Activated T-cell treated with anti-CD3 and anti-CD28 coated beads for 24 hours (primary cell): Measurements from ENCODE around the gene GPR39.

ENCODE experiments used
- DNase-seq: peaks from one replicate; pipeline ENCODE4 v3.0.0-alpha.2; 2020; ENCODE audit warnings: low read depth

The GPR39 gene

GRCh38 chr2:132446444-132446843, 29.8 kb downstream of the GPR39 start:
- DNase-seq, result no peak

DNA sequence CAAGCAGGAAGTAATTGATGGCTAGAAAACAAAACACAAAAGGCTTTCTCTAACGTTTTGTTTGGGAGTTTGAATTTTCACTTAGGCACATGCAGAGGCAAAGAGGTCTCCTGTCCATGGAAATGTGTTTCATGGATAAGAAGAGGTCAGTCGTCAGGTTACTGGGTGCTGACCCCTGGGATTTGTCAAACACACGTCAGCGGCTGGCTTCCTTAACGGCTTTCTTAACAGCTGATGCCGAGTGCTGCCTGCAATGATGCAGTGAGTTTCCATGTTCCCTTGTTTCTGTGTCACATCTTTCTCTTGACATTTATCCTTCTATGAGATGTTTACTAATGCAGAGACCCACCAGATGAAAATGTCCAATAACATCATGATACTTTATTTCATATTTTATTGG, 31.7 kb downstream of the GPR39 start:
- no peak for DNase-seq

GRCh38 chr2:132448771-132449170, 32.2 kb downstream of the GPR39 start:
- DNase-seq, result no peak

GRCh38 chr2:132449868-132450267, 33.3 kb downstream of the GPR39 start:
- DNase-seq, result no peak

- no peak for DNase-seq
Observed at GRCh38 chr2:132460781-132461180, 44.2 kb downstream of the GPR39 start.

- DNase-seq, result no peak
Observed at GRCh38 chr2:132462236-132462635, 45.6 kb downstream of the GPR39 start.

GRCh38 chr2:132463719-132464118, 47.1 kb downstream of the GPR39 start:
- no peak for DNase-seq

DNA sequence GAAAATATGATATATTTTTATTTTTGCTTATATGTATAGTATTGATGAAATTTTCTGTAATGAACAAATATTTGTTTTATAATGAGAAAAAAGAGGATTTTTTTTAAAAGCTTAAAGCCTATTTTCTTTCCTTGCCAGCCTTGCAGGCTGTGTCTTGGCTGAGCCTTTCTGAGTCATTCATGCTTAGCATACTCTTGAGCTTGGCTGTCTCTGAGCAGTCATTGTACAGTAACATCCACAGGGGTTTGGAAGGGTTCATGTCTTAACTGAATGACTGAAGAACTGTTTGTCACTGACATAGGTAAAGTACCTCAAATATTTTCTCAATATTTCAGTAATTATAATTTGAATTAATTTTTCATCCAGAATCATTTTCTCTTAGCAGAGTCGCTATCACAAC, 49.3 kb downstream of the GPR39 start:
- DNase-seq, result no peak

- no peak for DNase-seq
Observed at GRCh38 chr2:132466428-132467028, 49.9 kb downstream of the GPR39 start.

DNA sequence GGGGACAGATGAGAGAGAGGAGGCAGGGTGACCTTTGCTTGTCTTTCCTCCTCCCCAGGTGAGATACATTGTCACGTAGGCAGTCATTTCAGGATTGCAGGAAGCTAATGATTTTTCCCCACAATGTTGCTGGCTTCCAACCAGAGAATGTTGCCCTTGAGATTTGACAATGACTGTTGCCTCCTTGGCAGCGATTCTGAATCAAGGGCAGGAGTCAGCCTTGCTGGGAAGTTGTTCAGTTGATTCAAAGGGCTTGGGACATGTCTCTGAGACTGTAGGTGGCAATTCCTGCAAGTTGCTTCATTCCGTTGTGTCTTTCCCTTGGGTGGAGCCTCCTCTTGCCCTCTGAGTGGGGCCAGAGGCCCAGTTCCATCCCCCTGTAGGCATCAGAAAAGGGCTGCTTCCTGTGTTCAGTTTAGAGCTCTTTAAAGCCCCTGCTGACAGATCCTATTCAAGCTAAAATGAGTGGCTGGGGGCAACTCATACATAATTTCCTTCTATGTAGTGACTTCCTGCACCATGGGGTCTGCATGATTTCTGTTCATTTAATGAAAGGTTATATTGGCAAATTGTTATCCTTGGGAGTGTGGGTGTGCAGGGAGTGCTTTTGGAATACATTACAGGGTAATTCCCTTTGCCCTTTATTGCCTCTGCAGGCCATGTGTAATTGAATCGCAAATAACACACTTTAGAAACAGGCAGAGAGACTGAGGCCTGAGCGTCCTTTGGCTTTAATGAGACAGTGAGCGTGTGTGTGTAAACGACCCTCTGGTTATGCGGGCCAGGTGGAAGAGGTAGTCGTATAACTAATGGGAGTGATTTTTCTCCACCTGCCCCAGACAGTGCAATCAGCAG, 52.4 kb downstream of the GPR39 start:
- no peak for DNase-seq

GRCh38 chr2:132470746-132471145, 54.1 kb downstream of the GPR39 start:
- DNase-seq, result no peak

GRCh38 chr2:132473174-132473883, 56.7 kb downstream of the GPR39 start:
- no peak for DNase-seq

DNA sequence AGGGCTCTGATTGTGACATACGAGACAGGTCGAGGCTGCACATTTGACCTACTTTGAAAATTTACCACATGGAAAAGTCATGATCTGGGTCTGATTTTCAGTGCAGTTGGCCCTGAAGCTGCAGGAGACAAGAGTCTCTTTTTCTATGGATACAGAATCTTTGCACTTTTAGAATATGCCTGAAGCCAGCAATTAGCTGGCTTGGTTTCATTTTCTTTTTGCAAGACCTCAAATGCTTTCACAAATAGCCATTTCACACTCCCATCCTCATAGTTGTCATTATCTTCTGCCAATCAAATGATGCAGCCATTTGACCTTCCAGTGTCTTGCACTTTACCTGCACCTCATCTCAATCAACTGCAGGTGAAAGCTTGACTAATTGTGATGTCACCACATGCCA, 59.0 kb downstream of the GPR39 start:
- DNase-seq, result no peak

DNA sequence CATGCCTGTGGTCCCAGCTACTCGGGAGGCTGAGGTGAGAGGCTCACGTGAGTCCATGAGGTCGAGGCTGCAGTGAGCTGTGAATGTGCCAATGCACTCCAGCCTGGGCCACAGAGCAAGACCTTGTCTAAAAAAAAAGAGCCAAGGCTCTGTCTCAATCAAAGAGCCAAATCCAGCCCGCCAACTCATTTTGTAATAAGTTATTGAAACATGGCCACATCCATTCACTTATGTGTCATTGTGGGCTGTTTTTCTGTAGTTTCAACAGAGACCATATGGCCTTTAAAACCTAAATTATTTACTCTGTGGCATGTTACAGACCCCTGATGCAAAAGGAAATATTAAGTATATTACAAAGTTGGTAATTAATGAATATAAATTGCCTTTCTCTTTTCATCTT, 60.8 kb downstream of the GPR39 start:
- DNase-seq, result no peak

GRCh38 chr2:132477962-132478361, 61.4 kb downstream of the GPR39 start:
- DNase-seq, result no peak

DNA sequence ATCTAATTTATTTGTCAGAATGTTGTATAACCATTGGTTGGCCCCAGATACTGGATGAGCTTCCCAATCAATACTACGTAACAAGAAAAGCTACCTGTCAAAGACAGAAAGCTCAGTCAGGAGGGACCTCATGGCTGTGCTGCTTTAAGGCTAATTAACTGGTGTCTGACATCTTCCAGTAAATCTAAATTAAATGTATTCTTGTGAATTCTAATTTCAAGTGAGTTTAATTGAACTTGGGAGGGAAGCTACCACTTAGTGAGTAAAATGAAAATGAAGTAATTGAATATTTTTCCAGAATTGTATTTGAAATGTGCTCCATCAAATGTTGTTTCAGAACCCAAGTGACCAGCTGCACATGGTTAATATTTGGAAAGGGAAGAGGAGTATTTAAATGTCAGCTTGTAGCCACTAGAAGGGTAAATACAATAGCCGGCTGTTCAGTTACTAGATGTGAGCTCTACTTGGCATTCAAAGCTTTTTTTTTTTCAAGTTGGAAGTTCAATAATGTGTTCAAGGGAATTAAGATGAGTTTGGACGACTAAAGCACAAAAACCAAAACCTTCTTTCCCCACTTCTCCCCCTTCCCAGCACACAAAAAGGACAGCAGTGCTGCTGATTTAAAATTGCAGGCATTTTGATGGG, 62.0 kb downstream of the GPR39 start:
- no peak for DNase-seq

DNA sequence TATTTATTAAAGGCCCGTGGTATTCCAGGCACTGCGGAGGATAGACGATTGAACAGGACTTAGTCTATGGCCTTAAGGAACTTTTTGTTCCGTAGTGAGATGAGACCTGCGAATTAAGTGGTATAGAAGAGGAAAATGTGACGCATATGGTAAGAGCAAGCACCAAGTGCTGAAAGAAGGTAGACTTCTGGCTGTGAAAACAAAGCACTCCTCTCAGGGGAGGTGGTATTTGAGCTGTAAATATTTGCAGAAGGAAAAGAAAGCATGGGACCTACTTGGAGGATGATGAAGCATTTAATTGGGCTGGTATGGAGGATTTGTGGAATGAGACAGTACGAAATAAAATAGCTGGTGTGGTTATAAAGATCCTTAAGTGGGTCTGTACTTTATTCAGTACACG, 62.5 kb downstream of the GPR39 start:
- DNase-seq, result no peak

- no peak for DNase-seq
Observed at GRCh38 chr2:132482821-132483220, 66.2 kb downstream of the GPR39 start.

- DNase-seq, result no peak
Observed at GRCh38 chr2:132484144-132484543, 67.5 kb downstream of the GPR39 start.

GRCh38 chr2:132488491-132488890, 71.9 kb downstream of the GPR39 start:
- no peak for DNase-seq

DNA sequence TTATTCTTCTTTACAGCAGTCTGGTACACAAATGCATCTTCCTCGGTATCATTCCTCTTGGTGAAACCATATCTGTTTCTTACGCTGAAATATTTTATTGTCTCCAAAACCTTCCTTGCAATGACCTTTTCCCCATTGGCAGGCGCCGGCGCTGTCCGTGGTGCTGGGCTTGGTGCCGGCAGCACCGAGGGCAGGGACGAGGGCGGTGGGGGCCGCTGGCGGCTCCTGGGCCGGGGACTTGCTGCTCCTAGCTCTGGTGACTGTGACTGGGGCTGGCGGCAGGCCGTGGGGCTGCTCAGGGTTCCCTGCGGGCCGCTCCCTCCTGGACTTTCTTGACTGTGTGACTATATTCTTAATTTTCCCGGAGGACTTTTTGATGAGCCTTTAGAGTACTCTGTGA, 72.5 kb downstream of the GPR39 start:
- DNase-seq, result no peak

DNA sequence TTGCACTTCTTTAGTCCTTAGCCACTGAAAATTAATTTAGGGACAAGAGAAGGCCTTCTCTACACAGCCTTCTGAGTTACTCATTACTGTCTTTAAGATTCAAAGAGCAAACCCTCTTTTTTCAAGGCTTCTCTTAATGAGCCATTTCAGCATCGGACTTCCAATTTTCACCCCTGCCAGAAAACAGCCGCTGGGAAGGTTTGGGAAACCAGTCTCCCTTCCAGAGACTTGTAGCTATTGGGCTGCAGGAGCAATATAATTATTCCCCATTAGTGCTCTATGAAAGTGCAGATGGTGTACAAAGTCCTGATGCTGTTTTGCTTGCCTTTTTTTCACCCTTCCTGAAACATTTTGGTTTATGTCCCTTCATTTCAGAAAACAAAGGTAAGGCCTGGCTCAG, 79.3 kb downstream of the GPR39 start:
- no peak for DNase-seq

- DNase-seq, result no peak
Observed at GRCh38 chr2:132496555-132496954, 80.0 kb downstream of the GPR39 start.
